H9 (cell line): ENCODE measurements around the gene FPR1. TPM values are rescaled to one million over a fixed set of nuclear protein-coding genes. Genes with fewer than 3 reads are reported as not detected.

Source experiments
- DNase-seq: peaks from one replicate; pipeline ENCODE4 v3.0.0-alpha.2; 2017
- H2AFZ ChIP-seq: one replicate; pipeline ENCODE4 v1.6.1; 2013; ENCODE audit warnings: mild to moderate bottlenecking, low read length, control low read depth, moderate library complexity
- H2AK5ac ChIP-seq: 2 replicates; pipeline ENCODE4 v1.6.1; 2013; ENCODE audit warnings: low read length, control low read depth, mixed read lengths; ENCODE audit not compliant: insufficient read length
- H2BK120ac ChIP-seq: one replicate; pipeline ENCODE4 v1.6.1; 2013; ENCODE audit warnings: low read depth, mild to moderate bottlenecking, low read length, control low read depth, inconsistent platforms; ENCODE audit not compliant: poor library complexity, severe bottlenecking
- H2BK12ac ChIP-seq: 2 replicates; pipeline ENCODE4 v1.6.1; 2013; ENCODE audit warnings: low read length, control low read depth, mixed read lengths, low read depth; ENCODE audit not compliant: insufficient read length
- H2BK15ac ChIP-seq: 2 replicates; pipeline ENCODE4 v1.6.1; 2013; ENCODE audit warnings: low read depth, low read length, control low read depth
- H2BK20ac ChIP-seq: one replicate; pipeline ENCODE4 v1.6.1; 2013; ENCODE audit warnings: low read depth, mild to moderate bottlenecking, low read length, control low read depth, inconsistent platforms; ENCODE audit not compliant: poor library complexity, severe bottlenecking
- H2BK5ac ChIP-seq: 2 replicates; pipeline ENCODE4 v1.6.1; 2013; ENCODE audit warnings: low read length, control low read depth, mixed read lengths; ENCODE audit not compliant: insufficient read length
- H3K14ac ChIP-seq: 2 replicates; pipeline ENCODE4 v1.6.1; 2013; ENCODE audit warnings: low read length, control low read depth; ENCODE audit not compliant: insufficient read depth
- H3K18ac ChIP-seq: 2 replicates; pipeline ENCODE4 v1.6.1; 2013; ENCODE audit warnings: low read depth, mild to moderate bottlenecking, mixed read lengths, low read length, control low read depth; ENCODE audit not compliant: insufficient read length
- H3K23ac ChIP-seq: 2 replicates; pipeline ENCODE4 v1.6.1; 2013; ENCODE audit warnings: low read length, control low read depth, mixed read lengths, low read depth; ENCODE audit not compliant: insufficient read length
- H3K23me2 ChIP-seq: 2 replicates; pipeline ENCODE4 v1.6.1; 2013; ENCODE audit warnings: low read depth, mild to moderate bottlenecking, mixed read lengths, low read length, control low read depth; ENCODE audit not compliant: insufficient read length, poor library complexity, severe bottlenecking
- H3K27ac ChIP-seq: 2 replicates; pipeline ENCODE4 v1.5.1; 2013; ENCODE audit warnings: low read length, control low read depth, mixed read lengths, low read depth; ENCODE audit not compliant: insufficient read length
- H3K27me3 ChIP-seq: 2 replicates; pipeline ENCODE4 v1.6.1; 2013; ENCODE audit warnings: low read length, control low read depth, inconsistent platforms; ENCODE audit not compliant: insufficient read depth
- H3K4ac ChIP-seq: 2 replicates; pipeline ENCODE4 v1.6.1; 2013; ENCODE audit warnings: low read depth, mild to moderate bottlenecking, control low read depth, inconsistent platforms, low read length, moderate library complexity
- H3K4me1 ChIP-seq: 2 replicates; pipeline ENCODE4 v1.6.1; 2013; ENCODE audit warnings: low read length, control low read depth, inconsistent platforms; ENCODE audit not compliant: insufficient read depth
- H3K4me2 ChIP-seq: 2 replicates; pipeline ENCODE4 v1.6.1; 2013; ENCODE audit warnings: low read length, control low read depth, mixed read lengths; ENCODE audit not compliant: insufficient read length, insufficient read depth
- H3K56ac ChIP-seq: 2 replicates; pipeline ENCODE4 v1.6.1; 2013; ENCODE audit warnings: low read depth, mild to moderate bottlenecking, mixed read lengths, low read length, control low read depth; ENCODE audit not compliant: insufficient read length
- H3K79me1 ChIP-seq: 2 replicates; pipeline ENCODE4 v1.6.1; 2013; ENCODE audit warnings: low read depth, mild to moderate bottlenecking, moderate library complexity, low read length, control low read depth, inconsistent platforms; ENCODE audit not compliant: insufficient read depth, poor library complexity, severe bottlenecking
- H3K79me2 ChIP-seq: 2 replicates; pipeline ENCODE4 v1.6.1; 2013; ENCODE audit warnings: low read length, control low read depth, inconsistent platforms; ENCODE audit not compliant: insufficient read depth
- H3K9ac ChIP-seq: 2 replicates; pipeline ENCODE4 v1.6.1; 2013; ENCODE audit warnings: low read length, control low read depth, mixed read lengths; ENCODE audit not compliant: insufficient read length; ENCODE audit errors: extremely low read depth
- H3K9me3 ChIP-seq: one replicate; pipeline ENCODE4 v1.6.1; 2013; ENCODE audit warnings: low read depth, low read length, inconsistent platforms; ENCODE audit not compliant: control insufficient read depth
- H3T11ph ChIP-seq: one replicate; pipeline ENCODE4 v1.6.1; 2013; ENCODE audit warnings: mild to moderate bottlenecking, low read length, control low read depth, inconsistent platforms
- H4K20me1 ChIP-seq: one replicate; pipeline ENCODE4 v1.6.1; 2013; ENCODE audit not compliant: control insufficient read depth, insufficient read length, insufficient read depth
- H4K5ac ChIP-seq: 2 replicates; pipeline ENCODE4 v1.6.1; 2013; ENCODE audit warnings: low read depth, mild to moderate bottlenecking, mixed read lengths, low read length, control low read depth; ENCODE audit not compliant: insufficient read length
- H4K8ac ChIP-seq: replicated peaks from 2 replicates; pipeline ENCODE4 v1.6.1; 2013; ENCODE audit warnings: low read length, control low read depth, mixed read lengths, low read depth; ENCODE audit not compliant: insufficient read length
- H4K91ac ChIP-seq: 2 replicates; pipeline ENCODE4 v1.6.1; 2013; ENCODE audit warnings: low read depth, mild to moderate bottlenecking, moderate library complexity, mixed read lengths, low read length, control low read depth; ENCODE audit not compliant: insufficient read length
- H3K27ac Mint-ChIP-seq, 3 experiments: 2 replicates in 2 of 3; 3 replicates in 1 of 3; pipeline ENCODE4 v1.8.0; 2020 to 2021; ENCODE audit warnings: mixed read lengths in 3 of 3, mild to moderate bottlenecking in 1 of 3, moderate library complexity in 1 of 3
- H3K27me3 Mint-ChIP-seq: 2 replicates; pipeline ENCODE4 v1.8.0; 2021; ENCODE audit warnings: low read depth, mild to moderate bottlenecking, moderate library complexity, mixed read lengths
- H3K36me3 Mint-ChIP-seq, 3 experiments: 2 replicates in 2 of 3; 3 replicates in 1 of 3; pipeline ENCODE4 v1.8.0; 2020 to 2021; ENCODE audit warnings: low read depth in 3 of 3, mixed read lengths in 3 of 3; ENCODE audit not compliant: insufficient read depth in 1 of 3
- H3K4me1 Mint-ChIP-seq, 2 experiments: 2 replicates each; pipeline ENCODE4 v1.8.0; 2020; ENCODE audit warnings: mixed read lengths in 2 of 2
- H3K4me3 Mint-ChIP-seq, 2 experiments: 2 replicates in 1 of 2; 3 replicates in 1 of 2; pipeline ENCODE4 v1.8.0; 2020 to 2021; ENCODE audit warnings: mild to moderate bottlenecking in 2 of 2, mixed read lengths in 2 of 2, moderate library complexity in 1 of 2
- H3K9me3 Mint-ChIP-seq, 2 experiments: 2 replicates in 1 of 2; 3 replicates in 1 of 2; pipeline ENCODE4 v1.8.0; 2020; ENCODE audit warnings: mild to moderate bottlenecking in 2 of 2, mixed read lengths in 2 of 2, moderate library complexity in 1 of 2
- WGBS: extraction: QIAGEN DNeasy Blood & Tissue Kit; methylation state at CpG from one replicate; pipeline ENCODE4 v1.1.7; 2013; ENCODE audit warnings: missing lambda C conversion rate, low lambda C conversion rate, mixed read lengths; ENCODE audit not compliant: insufficient read length; ENCODE audit errors: extremely low coverage; 5-methylcytosine and 5-hydroxymethylcytosine counted together
- total RNA-seq: library from RNA; stranded (reverse); gene quantifications from 2 replicates; pipeline ENCODE4 v1.2.1, GENCODE V29; 2021
- TF ChIP-seq, protein P1 (sequence below): fragments of 200-600 bp; sonication (generic); conservative IDR thresholded peaks from 3 replicates; pipeline ENCODE4 v1.8.0; 2021; ENCODE audit warnings: antibody characterized with exemption, mild to moderate bottlenecking

The FPR1 gene
- total RNA-seq, 1 experiment from 2014 or later = not detected

DNA sequence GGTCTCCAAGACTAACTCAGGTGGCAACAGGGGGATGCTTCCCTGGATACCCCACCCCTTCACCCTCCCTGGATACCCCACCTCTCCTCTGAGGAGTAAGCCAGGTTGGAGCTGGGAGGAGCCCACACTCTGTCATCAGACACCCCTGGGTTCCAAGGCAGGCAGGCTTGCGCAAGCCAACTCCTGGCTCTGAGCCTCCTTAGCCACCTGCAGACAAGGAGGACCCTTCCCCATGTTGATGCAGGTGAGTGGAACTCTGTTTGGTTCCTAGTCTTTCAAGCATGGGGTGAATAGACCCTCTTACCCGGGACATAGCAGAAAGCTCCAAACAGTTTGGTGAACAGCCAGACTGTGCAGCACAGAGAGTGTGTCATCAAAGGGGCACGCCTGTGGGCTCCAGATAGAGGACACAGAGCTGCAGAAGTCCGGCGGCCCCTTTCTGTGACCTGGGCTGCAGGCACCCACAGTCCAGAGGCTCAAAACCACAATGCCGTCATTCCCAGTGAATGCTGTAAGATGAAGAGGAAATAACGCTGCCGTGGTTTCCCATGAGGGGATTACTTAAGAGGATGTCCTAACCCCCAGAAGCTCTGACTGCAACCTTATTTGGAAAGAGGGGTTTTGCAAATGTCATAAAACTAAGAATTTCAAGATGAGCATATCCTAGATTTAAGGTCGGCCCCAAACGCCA lies 15.8 kb downstream of the FPR1 start:
- no peak overlapping the region for H3K4ac ChIP-seq
- H4K20me1 ChIP-seq = no peaks in the 10 kb centered on the region
- no peak overlapping the region for H3K27ac ChIP-seq
- no peak overlapping the region for H2BK5ac ChIP-seq
- no peak overlapping the region for H3T11ph ChIP-seq
- H3K9ac ChIP-seq = no peak overlapping the region
- H3K18ac ChIP-seq = no peak overlapping the region
- H3K9me3 ChIP-seq = no peaks in the 10 kb centered on the region
- H2AK5ac ChIP-seq = no peak overlapping the region
- H3K9me3 Mint-ChIP-seq = peaks cover 12 to 82% of the 10 kb centered on the region in 2 experiments
- no peak overlapping the region for H3K14ac ChIP-seq
- no peak overlapping the region for H3K23ac ChIP-seq
- peaks cover 5% of the 10 kb centered on the region for H3K27me3 Mint-ChIP-seq
- no peaks in the 10 kb centered on the region for H3K23me2 ChIP-seq
- H3K27ac Mint-ChIP-seq = no peak overlapping the region
- no peaks in the 10 kb centered on the region for H3K79me2 ChIP-seq
- peaks cover 0 to 9% of the 10 kb centered on the region in 2 experiments; a peak in 2 of 4 replicates for H3K4me1 Mint-ChIP-seq
- H2BK12ac ChIP-seq = no peak overlapping the region
- H3K56ac ChIP-seq = no peak overlapping the region
- no peaks in the 10 kb centered on the region for H3K4me1 ChIP-seq
- H3K27me3 ChIP-seq = no peaks in the 10 kb centered on the region
- no peaks in the 10 kb centered on the region for H3K79me1 ChIP-seq
- no peak overlapping the region for H2BK15ac ChIP-seq
- H4K5ac ChIP-seq = no peak overlapping the region
- H3K4me3 Mint-ChIP-seq = no peak overlapping the region
- no peak overlapping the region for H2BK120ac ChIP-seq
- WGBS = no CpG with 5 or more reads among the region's 10 CpGs
- H4K91ac ChIP-seq = no peak overlapping the region
- no peak overlapping the region for H2AFZ ChIP-seq
- TF ChIP-seq, protein P1, sequence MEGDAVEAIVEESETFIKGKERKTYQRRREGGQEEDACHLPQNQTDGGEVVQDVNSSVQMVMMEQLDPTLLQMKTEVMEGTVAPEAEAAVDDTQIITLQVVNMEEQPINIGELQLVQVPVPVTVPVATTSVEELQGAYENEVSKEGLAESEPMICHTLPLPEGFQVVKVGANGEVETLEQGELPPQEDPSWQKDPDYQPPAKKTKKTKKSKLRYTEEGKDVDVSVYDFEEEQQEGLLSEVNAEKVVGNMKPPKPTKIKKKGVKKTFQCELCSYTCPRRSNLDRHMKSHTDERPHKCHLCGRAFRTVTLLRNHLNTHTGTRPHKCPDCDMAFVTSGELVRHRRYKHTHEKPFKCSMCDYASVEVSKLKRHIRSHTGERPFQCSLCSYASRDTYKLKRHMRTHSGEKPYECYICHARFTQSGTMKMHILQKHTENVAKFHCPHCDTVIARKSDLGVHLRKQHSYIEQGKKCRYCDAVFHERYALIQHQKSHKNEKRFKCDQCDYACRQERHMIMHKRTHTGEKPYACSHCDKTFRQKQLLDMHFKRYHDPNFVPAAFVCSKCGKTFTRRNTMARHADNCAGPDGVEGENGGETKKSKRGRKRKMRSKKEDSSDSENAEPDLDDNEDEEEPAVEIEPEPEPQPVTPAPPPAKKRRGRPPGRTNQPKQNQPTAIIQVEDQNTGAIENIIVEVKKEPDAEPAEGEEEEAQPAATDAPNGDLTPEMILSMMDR = no peak
- no peak overlapping the region for H4K8ac ChIP-seq
- DNase-seq = no peak
- no peak overlapping the region for H2BK20ac ChIP-seq
- peaks cover 0 to 2% (median 0%) of the 10 kb centered on the region in 3 experiments; a peak in 3 of 7 replicates for H3K36me3 Mint-ChIP-seq
- H3K4me2 ChIP-seq = no peak overlapping the region
